GM21786 (cell line): Measurements from ENCODE around the gene HBG1.

Source experiments
- ATAC-seq: cut with Tn5 transposase; IDR thresholded peaks from one replicate; pipeline ENCODE4 v1.9.1; 2021; ENCODE audit not compliant: unreplicated experiment

HBG1 gene

GRCh38 chr11:5228124-5228523 is 21.5 kb downstream of the HBG1 start:
- no peak for ATAC-seq

- ATAC-seq, result no peak
Observed at GRCh38 chr11:5227681-5228080, 22.0 kb downstream of the HBG1 start.

- ATAC-seq, result no peak
Observed at GRCh38 chr11:5226732-5227310, 22.8 kb downstream of the HBG1 start, which contains the start of gene HBB. Gene HBB (minus strand): TSS chr11:5227071. CDS start chr11:5227021, 50 bp downstream.

- ATAC-seq, result no peak
Observed at GRCh38 chr11:5225480-5225871, 24.2 kb downstream of the HBG1 start.

GRCh38 chr11:5224538-5225479 is 24.8 kb downstream of the HBG1 start:
- ATAC-seq, result no peak

GRCh38 chr11:5223686-5224085 is 26.0 kb downstream of the HBG1 start:
- no peak for ATAC-seq

- no peak for ATAC-seq
Observed at GRCh38 chr11:5223146-5223545, 26.5 kb downstream of the HBG1 start.

- ATAC-seq, result no peak
Observed at GRCh38 chr11:5210376-5210885, 39.2 kb downstream of the HBG1 start.

- ATAC-seq, result no peak
Observed at GRCh38 chr11:5204787-5205186, 44.9 kb downstream of the HBG1 start.

- ATAC-seq, result no peak
Observed at GRCh38 chr11:5203366-5203765, 46.3 kb downstream of the HBG1 start.

- ATAC-seq, result no peak
Observed at GRCh38 chr11:5200582-5200981, 49.1 kb downstream of the HBG1 start, which contains the start of gene OR51V1. Gene OR51V1 (minus strand): TSS chr11:5200682. CDS start chr11:5200682, 0 bp downstream.

GRCh38 chr11:5198285-5198684 is 51.4 kb downstream of the HBG1 start:
- no peak for ATAC-seq
